SK-N-MC (cell line): Measurements from ENCODE around the gene DGKZ.

Source experiments
- EZH2 ChIP-seq: fragments of 200-600 bp; sonication (generic); IDR thresholded peaks from one replicate; pipeline ENCODE4 v1.6.1; 2017; ENCODE audit warnings: antibody characterized with exemption
- POLR2AphosphoS5 ChIP-seq: IDR thresholded peaks from 2 replicates; pipeline ENCODE4 v1.6.1; 2012; ENCODE audit warnings: mild to moderate bottlenecking, low read depth, low read length, borderline replicate concordance

DNA sequence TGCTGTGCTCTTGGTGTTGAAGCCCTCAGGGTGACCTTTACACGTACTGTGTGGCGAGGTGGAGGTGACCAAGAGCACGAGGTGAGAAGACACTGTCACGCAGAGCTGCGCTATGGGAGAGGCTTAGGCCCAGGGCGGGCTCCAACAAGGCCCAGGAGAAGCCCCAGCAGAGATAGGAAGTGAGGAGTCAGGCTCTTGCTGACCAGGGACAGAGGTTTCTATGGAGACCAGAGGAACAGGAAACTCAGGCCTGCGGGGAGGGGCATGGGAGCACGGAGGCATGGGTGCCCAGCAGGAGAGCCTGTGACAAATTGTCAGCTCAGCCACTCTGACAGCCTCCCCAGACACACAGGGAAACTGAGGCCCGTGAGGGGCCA lies 15.8 kb downstream of the DGKZ start:
- TF ChIP-seq EZH2 (no peak), POLR2AphosphoS5 (no peak)
